Mammary epithelial cell (primary cell): ENCODE data around the gene FUT4.

ENCODE experiments used
- CTCF ChIP-seq, 2 donors: IDR thresholded peaks in 1 of 2; conservative IDR thresholded peaks in 1 of 2; 2 replicates each; pipeline ENCODE4 v1.5.1; 2011 to 2012; ENCODE audit warnings: inconsistent platforms in 2 of 2, low read length in 2 of 2, mild to moderate bottlenecking in 2 of 2, control low read depth in 1 of 2, low read depth in 1 of 2; ENCODE audit not compliant: insufficient read depth in 1 of 2; ENCODE audit errors: extremely low read depth in 1 of 2
- EZH2 ChIP-seq: IDR thresholded peaks from 2 replicates; pipeline ENCODE4 v1.6.1; 2012; ENCODE audit warnings: low read length, inconsistent platforms, borderline replicate concordance

- no peak for TF ChIP-seq CTCF (conservative IDR thresholded peaks at IDR 0.05 in 1 of 2, IDR thresholded peaks at IDR 0.05 in 1 of 2; ENCODE audit: extremely low read depth in 1 of 2, insufficient read depth in 1 of 2, low read depth in 1 of 2, low read length in 2 of 2)
- no peak for TF ChIP-seq EZH2
Measured at GRCh38 chr11:94597896-94598295, 54.2 kb downstream of the FUT4 start.
